Upper lobe of left lung (tissue), 6 donors: ENCODE results near the gene NDC1. TPM values are rescaled to one million over a fixed set of nuclear protein-coding genes. Genes with fewer than 3 reads are reported as not detected.

Experiments used
- ATAC-seq, 2 donors: fragments of 200-7000 bp; cut with Tn5 transposase; one replicate each; pipeline ENCODE4 v1.9.1; 2022; ENCODE audit warnings: mild to moderate bottlenecking in 2 of 2, moderate library complexity in 2 of 2; ENCODE audit not compliant: low FRiP score in 2 of 2
- DNase-seq, 2 donors: peaks; one replicate each; pipeline ENCODE4 v3.0.0-alpha.2; 2019 to 2020
- H3K27ac ChIP-seq, 4 donors: fragments of 200-600 bp; sonication (generic); one replicate each; pipeline ENCODE4 v1.5.1; 2016 to 2019
- H3K27me3 ChIP-seq, 4 donors: fragments of 200-600 bp; sonication (generic); one replicate each; pipeline ENCODE4 v1.5.1; 2017 to 2019
- H3K36me3 ChIP-seq, 4 donors: fragments of 200-600 bp; sonication (generic); one replicate each; pipeline ENCODE4 v1.5.1; 2016 to 2019
- H3K4me1 ChIP-seq, 4 donors: fragments of 200-600 bp; sonication (generic); one replicate each; pipeline ENCODE4 v1.5.1; 2018 to 2019
- H3K4me3 ChIP-seq, 4 donors: fragments of 200-600 bp; sonication (generic); one replicate each; pipeline ENCODE4 v1.5.1; 2017 to 2019; ENCODE audit warnings: mild to moderate bottlenecking in 2 of 4, moderate library complexity in 1 of 4
- H3K9me3 ChIP-seq, 4 donors: fragments of 200-600 bp; sonication (generic); one replicate each; pipeline ENCODE4 v1.5.1; 2018 to 2019
- EP300 ChIP-seq, 4 donors: sonication (generic); formaldehyde crosslinking; IDR thresholded peaks; one replicate each; pipeline ENCODE4 v1.5.1; 2017; ENCODE audit warnings: antibody characterized with exemption in 4 of 4, control low read depth in 2 of 4
- POLR2A ChIP-seq, 4 donors: fragments of 450-650 bp; IDR thresholded peaks; one replicate each; pipeline ENCODE4 v1.5.1; 2016 to 2017; ENCODE audit warnings: antibody characterized with exemption in 4 of 4, mild to moderate bottlenecking in 2 of 4
- POLR2AphosphoS5 ChIP-seq, 2 donors: sonication (generic); formaldehyde crosslinking; IDR thresholded peaks; one replicate each; pipeline ENCODE4 v1.5.1; 2017; ENCODE audit warnings: antibody characterized with exemption in 2 of 2
- WGBS, 2 donors: methylation state at CpG; one replicate each; pipeline ENCODE4 v1.1.5; 2017 to 2018; 5-methylcytosine and 5-hydroxymethylcytosine counted together
- total RNA-seq, 6 donors: library from RNA; depleted of rRNA in 4 of 6; stranded (reverse); fragments of >200 nt in 4 of 6; gene quantifications; one replicate each; pipeline versions ENCODE4 v1.1.0 to v1.2.1, GENCODE V29; 2016 to 2021
- TF ChIP-seq, protein P1 (sequence below), 6 experiments: fragments of 450-650 bp in 4 of 6; fragments of 200-600 bp in 2 of 6; sonication (generic) in 2 of 6; IDR thresholded peaks; one replicate each; pipeline ENCODE4 v1.5.1; 2016 to 2019; ENCODE audit warnings: antibody characterized with exemption in 6 of 6
- donor health status: DM: no; HTN: no; CAD: no; lungs with moderate emphysema.
- donor health status: DM: no; HTN: yes; CAD: no; lungs with severe emphysema.

The NDC1 gene
- total RNA-seq, 6 donors from 2014 or later = 1.2 to 10.9 (median 8.2) TPM

DNA sequence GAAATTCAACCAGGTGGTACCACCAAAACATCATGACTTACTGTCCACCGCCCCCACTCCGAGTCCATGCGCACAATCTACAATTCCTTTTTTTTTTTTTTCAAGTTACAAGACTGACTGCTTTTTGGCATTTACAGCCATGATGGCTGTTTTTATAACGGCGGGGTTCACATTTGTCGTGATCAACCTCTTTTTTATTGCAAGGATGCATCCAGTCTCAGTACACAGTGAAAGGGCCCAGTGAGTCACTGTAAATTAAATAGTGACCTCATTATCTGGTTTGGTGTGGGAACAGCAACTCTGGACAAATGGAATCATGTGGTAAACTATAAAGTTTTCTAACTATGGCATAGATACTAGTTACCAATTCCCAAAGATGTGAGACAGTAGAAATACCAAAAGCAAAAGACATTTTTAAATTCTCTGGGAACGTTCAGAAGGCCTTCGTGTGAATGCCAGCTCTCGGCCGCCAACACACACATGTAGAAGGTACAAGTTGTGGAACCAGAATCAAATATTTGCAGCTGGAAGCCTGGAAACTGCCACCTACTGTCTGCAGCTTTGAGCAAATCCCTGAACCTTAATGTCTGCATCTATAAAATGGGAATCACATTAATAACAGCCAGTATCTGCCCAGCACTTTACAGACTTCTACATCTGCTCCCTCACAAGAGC lies 104.0 kb downstream of the NDC1 start:
- Histone ChIP-seq H3K27me3 (peaks cover 0 to 25% (median 15%) of the 10 kb centered on the region in 4 donors), H3K27ac (no peak overlapping the region)

DNA sequence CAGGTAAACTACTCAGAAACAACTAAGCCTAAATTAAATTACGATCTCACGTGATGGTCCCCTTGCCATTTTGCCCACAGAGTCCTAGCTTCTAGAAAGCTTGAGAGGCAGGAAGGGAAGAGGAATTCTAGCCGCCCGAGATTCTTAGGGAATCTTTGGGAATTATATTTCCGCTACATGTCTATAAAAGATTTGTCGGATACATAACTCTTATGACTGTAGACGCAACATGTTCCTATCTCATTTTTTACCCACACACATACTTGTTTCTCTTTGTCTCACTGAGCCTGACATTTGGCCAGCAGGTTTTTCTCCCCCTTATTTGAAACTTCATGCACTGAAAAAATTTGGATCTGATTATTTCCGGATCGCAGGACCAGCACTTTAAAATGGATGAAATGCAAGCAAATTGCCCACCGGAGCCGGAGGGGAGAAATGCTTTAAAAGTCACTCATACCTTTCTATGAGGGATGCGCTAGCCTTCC lies 104.6 kb downstream of the NDC1 start:
- H3K36me3 ChIP-seq = no peaks in the 10 kb centered on the region
- no peak overlapping the region for H3K27ac ChIP-seq
- ATAC-seq (no peak), DNase-seq (no peak)
- 90 to 92% methylated on average over 12 of the region's 12 CpGs for WGBS, 2 donors
- H3K4me3 ChIP-seq = no peak overlapping the region
- TF ChIP-seq POLR2AphosphoS5 (IDR thresholded peaks at IDR 0.05) = no peak
- TF ChIP-seq, protein P1, sequence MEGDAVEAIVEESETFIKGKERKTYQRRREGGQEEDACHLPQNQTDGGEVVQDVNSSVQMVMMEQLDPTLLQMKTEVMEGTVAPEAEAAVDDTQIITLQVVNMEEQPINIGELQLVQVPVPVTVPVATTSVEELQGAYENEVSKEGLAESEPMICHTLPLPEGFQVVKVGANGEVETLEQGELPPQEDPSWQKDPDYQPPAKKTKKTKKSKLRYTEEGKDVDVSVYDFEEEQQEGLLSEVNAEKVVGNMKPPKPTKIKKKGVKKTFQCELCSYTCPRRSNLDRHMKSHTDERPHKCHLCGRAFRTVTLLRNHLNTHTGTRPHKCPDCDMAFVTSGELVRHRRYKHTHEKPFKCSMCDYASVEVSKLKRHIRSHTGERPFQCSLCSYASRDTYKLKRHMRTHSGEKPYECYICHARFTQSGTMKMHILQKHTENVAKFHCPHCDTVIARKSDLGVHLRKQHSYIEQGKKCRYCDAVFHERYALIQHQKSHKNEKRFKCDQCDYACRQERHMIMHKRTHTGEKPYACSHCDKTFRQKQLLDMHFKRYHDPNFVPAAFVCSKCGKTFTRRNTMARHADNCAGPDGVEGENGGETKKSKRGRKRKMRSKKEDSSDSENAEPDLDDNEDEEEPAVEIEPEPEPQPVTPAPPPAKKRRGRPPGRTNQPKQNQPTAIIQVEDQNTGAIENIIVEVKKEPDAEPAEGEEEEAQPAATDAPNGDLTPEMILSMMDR (IDR thresholded peaks at IDR 0.05) = no peak
- TF ChIP-seq EP300 (IDR thresholded peaks at IDR 0.05) = no peak
- no peak for TF ChIP-seq POLR2A (IDR thresholded peaks at IDR 0.05)
- no peaks in the 10 kb centered on the region for H3K9me3 ChIP-seq
- H3K4me1 ChIP-seq = peaks cover 9 to 11% (median 10%) of the 10 kb centered on the region in 4 donors
- H3K27me3 ChIP-seq = peaks cover 0 to 18% (median 11%) of the 10 kb centered on the region in 4 donors

More for the DNA sequence above, 104.0 kb downstream of the NDC1 start:
- DNase-seq = no peak
- H3K4me1 ChIP-seq = peaks cover 13 to 17% (median 15%) of the 10 kb centered on the region in 4 donors
- no peaks in the 10 kb centered on the region for H3K9me3 ChIP-seq
- H3K4me3 ChIP-seq = no peak overlapping the region
- TF ChIP-seq, protein P1 (IDR thresholded peaks at IDR 0.05) = no peak
- TF ChIP-seq POLR2AphosphoS5 (IDR thresholded peaks at IDR 0.05) (no peak), EP300 (IDR thresholded peaks at IDR 0.05) (no peak), POLR2A (IDR thresholded peaks at IDR 0.05) (no peak)
- no peaks in the 10 kb centered on the region for H3K36me3 ChIP-seq
- WGBS, 2 donors = 89 to 92% methylated on average over 10 of the region's 10 CpGs
- ATAC-seq = no peak

DNA sequence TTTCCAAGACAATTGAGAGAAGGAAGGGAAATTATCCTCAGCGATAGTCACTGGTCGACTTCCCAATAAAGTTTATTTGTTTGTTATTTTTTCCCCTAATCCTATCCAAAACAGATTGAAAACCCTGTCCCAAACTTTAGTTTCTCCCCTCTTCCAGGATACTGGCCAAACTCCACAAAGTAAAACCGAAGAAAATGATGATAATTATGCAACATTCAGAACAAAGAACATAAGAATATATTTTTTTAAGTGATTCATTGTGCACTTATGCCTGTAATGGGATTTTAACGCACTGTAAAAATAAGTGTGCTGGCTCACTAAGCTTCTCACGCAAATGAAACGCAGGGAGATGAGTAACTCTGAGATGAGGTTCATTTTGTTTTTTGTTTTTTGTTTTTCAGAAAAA lies 105.2 kb downstream of the NDC1 start:
- H3K9me3 ChIP-seq = no peaks in the 10 kb centered on the region
- peaks cover 0 to 13% (median 5%) of the 10 kb centered on the region in 4 donors for H3K27me3 ChIP-seq
- H3K4me1 ChIP-seq = peaks cover 3 to 5% (median 4%) of the 10 kb centered on the region in 4 donors
- no peaks in the 10 kb centered on the region for H3K36me3 ChIP-seq
- DNase-seq (no peak), ATAC-seq (no peak)
- TF ChIP-seq POLR2A (IDR thresholded peaks at IDR 0.05) = no peak
- TF ChIP-seq POLR2AphosphoS5 (IDR thresholded peaks at IDR 0.05) = no peak
- TF ChIP-seq, protein P1 (IDR thresholded peaks at IDR 0.05) = no peak
- TF ChIP-seq EP300 (IDR thresholded peaks at IDR 0.05) = no peak
- WGBS, 2 donors = 59 to 64% methylated on average over 6 of the region's 6 CpGs
- no peak overlapping the region for H3K27ac ChIP-seq
- no peak overlapping the region for H3K4me3 ChIP-seq

DNA sequence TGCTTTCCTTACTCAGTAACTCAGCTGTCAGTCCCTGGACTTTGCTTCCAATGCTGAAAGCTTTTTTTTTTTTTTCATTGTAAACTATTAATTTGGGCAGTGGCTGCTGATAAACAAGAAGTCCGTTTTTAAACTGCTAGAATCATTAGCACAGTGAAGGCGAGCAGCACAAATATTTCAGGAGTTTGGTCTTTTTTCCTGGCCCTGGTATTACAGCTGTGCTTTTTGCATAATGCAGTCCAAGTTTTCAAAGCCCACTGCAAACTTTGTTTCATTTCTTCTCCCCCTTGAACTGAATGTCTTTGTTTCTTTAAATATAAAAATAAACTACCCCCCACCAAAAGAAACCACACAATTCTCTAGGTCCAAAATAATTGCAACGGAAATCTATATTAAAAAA lies 105.7 kb downstream of the NDC1 start:
- Histone ChIP-seq H3K27me3 (peaks cover 0 to 8% (median under 1%) of the 10 kb centered on the region in 4 donors), H3K4me3 (no peak overlapping the region), H3K27ac (no peak overlapping the region), H3K9me3 (no peaks in the 10 kb centered on the region), H3K4me1 (peaks cover 0 to under 1% (median 0%) of the 10 kb centered on the region in 4 donors), H3K36me3 (no peaks in the 10 kb centered on the region)
- ATAC-seq = no peak
- DNase-seq = no peak
- TF ChIP-seq POLR2AphosphoS5 (IDR thresholded peaks at IDR 0.05) = no peak
- TF ChIP-seq, protein P1 (IDR thresholded peaks at IDR 0.05) = no peak
- no peak for TF ChIP-seq EP300 (IDR thresholded peaks at IDR 0.05)
- no peak for TF ChIP-seq POLR2A (IDR thresholded peaks at IDR 0.05)
- 39 to 56% methylated on average over 3 of the region's 3 CpGs for WGBS, 2 donors
